HCT116 (cell line): ENCODE data around the gene FBXO46.

Experiments
- CEBPB ChIP-seq: IDR thresholded peaks from 2 replicates; pipeline ENCODE4 v1.6.1; 2012; ENCODE audit warnings: low read depth
- CTCF ChIP-seq, 3 experiments: fragments of 200-600 bp in 1 of 3; sonication (generic) in 1 of 3; IDR thresholded peaks in 2 of 3; conservative IDR thresholded peaks in 1 of 3; 2 replicates each; pipeline ENCODE4 v1.5.1; 2012 to 2017; ENCODE audit warnings: low read depth in 2 of 3, low read length in 2 of 3, antibody characterized with exemption in 1 of 3, borderline replicate concordance in 1 of 3, control low read depth in 1 of 3, mild to moderate bottlenecking in 1 of 3, mixed read lengths in 1 of 3, mixed run types in 1 of 3, moderate library complexity in 1 of 3; ENCODE audit not compliant: insufficient read depth in 1 of 3
- EZH2 ChIP-seq: fragments of 200-600 bp; sonication (generic); IDR thresholded peaks from 2 replicates; pipeline ENCODE4 v1.6.1; 2017; ENCODE audit warnings: antibody characterized with exemption, mixed run types
- EZH2phosphoT487 ChIP-seq: fragments of 200-600 bp; IDR thresholded peaks from 2 replicates; pipeline ENCODE4 v1.6.1; 2018; ENCODE audit warnings: antibody characterized with exemption, borderline replicate concordance
- MAX ChIP-seq: IDR thresholded peaks from 2 replicates; pipeline ENCODE4 v1.6.1; 2012
- POLR2A ChIP-seq: IDR thresholded peaks from 2 replicates; pipeline ENCODE4 v1.7.0; 2011; ENCODE audit warnings: borderline replicate concordance; ENCODE audit not compliant: insufficient read depth, insufficient read length; ENCODE audit errors: extremely low read depth
- POLR2AphosphoS5 ChIP-seq: IDR thresholded peaks from 2 replicates; pipeline ENCODE4 v1.6.1; 2011; ENCODE audit warnings: mild to moderate bottlenecking, low read depth, low read length, moderate library complexity
- REST ChIP-seq: IDR thresholded peaks from 2 replicates; pipeline ENCODE4 v1.6.1; 2012; ENCODE audit warnings: low read depth
- YY1 ChIP-seq: IDR thresholded peaks from 2 replicates; pipeline ENCODE4 v1.6.1; 2011; ENCODE audit warnings: low read length, low read depth, moderate library complexity, mild to moderate bottlenecking; ENCODE audit not compliant: insufficient replicate concordance; ENCODE audit errors: extremely low read depth

- TF ChIP-seq CTCF (IDR thresholded peaks at IDR 0.05 in 2 of 3, conservative IDR thresholded peaks at IDR 0.05 in 1 of 3; ENCODE audit: borderline replicate concordance in 1 of 3, insufficient read depth in 1 of 3, low read depth in 2 of 3, low read length in 2 of 3): no peak
- TF ChIP-seq REST: no peak
- TF ChIP-seq CEBPB: no peak
- no peak for TF ChIP-seq POLR2A
- no peak for TF ChIP-seq MAX
- TF ChIP-seq POLR2AphosphoS5: no peak
- no peak for TF ChIP-seq YY1
- no peak for TF ChIP-seq EZH2
- TF ChIP-seq EZH2phosphoT487: no peak
These were observed 2.6 kb upstream of the FBXO46 start, which contains the start of gene MEIOSIN for GRCh38 chr19:45733160-45733810.
